ENCODE data around the gene THUMPD1.
"Not testable (repeated sequence)": the region's sequence is repeated elsewhere in the genome, so short reads cannot be mapped to it uniquely, and the experiment has no call there.

Gene THUMPD1

GRCh38 chr16:20726661-20727060 is 15.0 kb downstream of the THUMPD1 start:
- Histone ChIP-seq H3K79me2 (ENCODE audit: insufficient read depth, low read length) (no peaks in the 10 kb centered on the region), H3K9ac (ENCODE audit: low read length) (no peak overlapping the region), H3K27me3 (ENCODE audit: low read length) (no peaks in the 10 kb centered on the region), H3K27ac (ENCODE audit: low read depth, low read length) (no peak overlapping the region), H3K4me2 (ENCODE audit: low read depth, low read length, poor library complexity, severe bottlenecking) (no peak overlapping the region), H3K9me2 (replicated peaks; ENCODE audit: insufficient read depth, low read length) (no peaks in the 10 kb centered on the region), H3K36me3 (ENCODE audit: low read length) (no peaks in the 10 kb centered on the region), H3K9me3 (ENCODE audit: insufficient read depth, low read length) (no peaks in the 10 kb centered on the region), H4K20me1 (ENCODE audit: low read depth, low read length) (no peaks in the 10 kb centered on the region), H3K4me3 (ENCODE audit: insufficient read depth, low read length, poor library complexity, severe bottlenecking) (no peak overlapping the region), H2AFZ (ENCODE audit: low read depth, low read length, severe bottlenecking) (no peak overlapping the region), H3F3A (ENCODE audit: insufficient read depth) (no peaks in the 10 kb centered on the region)
- TF ChIP-seq EZH2phosphoT487 (conservative IDR thresholded peaks at IDR 0.05; ENCODE audit: low read length) (no peak), CTCF (IDR thresholded peaks at IDR 0.05; ENCODE audit: insufficient read depth, low read length, poor library complexity, severe bottlenecking) (no peak)

GRCh38 chr16:20720251-20720650 is 21.4 kb downstream of the THUMPD1 start:
- Histone ChIP-seq H3K36me3 (ENCODE audit: low read length) (no peaks in the 10 kb centered on the region), H3K4me3 (ENCODE audit: insufficient read depth, low read length, poor library complexity, severe bottlenecking) (no peak overlapping the region)

GRCh38 chr16:20717718-20718117 is 23.9 kb downstream of the THUMPD1 start:
- not testable (repeated sequence) for H3K9me2 ChIP-seq (replicated peaks; ENCODE audit: insufficient read depth, low read length); H3K9me3 ChIP-seq (ENCODE audit: insufficient read depth, low read length); H3K36me3 ChIP-seq (ENCODE audit: low read length); H3K27ac ChIP-seq (ENCODE audit: low read depth, low read length); H3K4me3 ChIP-seq (ENCODE audit: insufficient read depth, low read length, poor library complexity, severe bottlenecking); H3K9ac ChIP-seq (ENCODE audit: low read length); H3K27me3 ChIP-seq (ENCODE audit: low read length); H3K4me2 ChIP-seq (ENCODE audit: low read depth, low read length, poor library complexity, severe bottlenecking); H3F3A ChIP-seq (ENCODE audit: insufficient read depth); H4K20me1 ChIP-seq (ENCODE audit: low read depth, low read length); H2AFZ ChIP-seq (ENCODE audit: low read depth, low read length, severe bottlenecking); H3K79me2 ChIP-seq (ENCODE audit: insufficient read depth, low read length)

More at GRCh38 chr16:20720251-20720650, 21.4 kb downstream of the THUMPD1 start:
- H3K9me3 ChIP-seq (ENCODE audit: insufficient read depth, low read length), result no peaks in the 10 kb centered on the region
- no peaks in the 10 kb centered on the region for H3K9me2 ChIP-seq (replicated peaks; ENCODE audit: insufficient read depth, low read length)
- no peaks in the 10 kb centered on the region for H3K27me3 ChIP-seq (ENCODE audit: low read length)
- no peak for TF ChIP-seq EZH2phosphoT487 (conservative IDR thresholded peaks at IDR 0.05; ENCODE audit: low read length)
- no peak for TF ChIP-seq CTCF (IDR thresholded peaks at IDR 0.05; ENCODE audit: insufficient read depth, low read length, poor library complexity, severe bottlenecking)
- H3K4me2 ChIP-seq (ENCODE audit: low read depth, low read length, poor library complexity, severe bottlenecking), result no peak overlapping the region
- no peak overlapping the region for H3K27ac ChIP-seq (ENCODE audit: low read depth, low read length)
- H2AFZ ChIP-seq (ENCODE audit: low read depth, low read length, severe bottlenecking), result no peak overlapping the region
- no peaks in the 10 kb centered on the region for H3K79me2 ChIP-seq (ENCODE audit: insufficient read depth, low read length)
- no peaks in the 10 kb centered on the region for H4K20me1 ChIP-seq (ENCODE audit: low read depth, low read length)
- no peaks in the 10 kb centered on the region for H3F3A ChIP-seq (ENCODE audit: insufficient read depth)
- H3K9ac ChIP-seq (ENCODE audit: low read length), result no peak overlapping the region

GRCh38 chr16:20711277-20711911 is 30.2 kb downstream of the THUMPD1 start:
- no peaks in the 10 kb centered on the region for H3K9me3 ChIP-seq (ENCODE audit: insufficient read depth, low read length)
- no peak for TF ChIP-seq CTCF (IDR thresholded peaks at IDR 0.05; ENCODE audit: insufficient read depth, low read length, poor library complexity, severe bottlenecking)
- no peak for TF ChIP-seq EZH2phosphoT487 (conservative IDR thresholded peaks at IDR 0.05; ENCODE audit: low read length)
- H3K79me2 ChIP-seq (ENCODE audit: insufficient read depth, low read length), result no peaks in the 10 kb centered on the region
- no peak overlapping the region for H3K9ac ChIP-seq (ENCODE audit: low read length)
- no peaks in the 10 kb centered on the region for H3K27me3 ChIP-seq (ENCODE audit: low read length)
- H2AFZ ChIP-seq (ENCODE audit: low read depth, low read length, severe bottlenecking), result no peak overlapping the region
- no peaks in the 10 kb centered on the region for H4K20me1 ChIP-seq (ENCODE audit: low read depth, low read length)
- H3K4me3 ChIP-seq (ENCODE audit: insufficient read depth, low read length, poor library complexity, severe bottlenecking), result no peak overlapping the region
- no peaks in the 10 kb centered on the region for H3K9me2 ChIP-seq (replicated peaks; ENCODE audit: insufficient read depth, low read length)
- H3K27ac ChIP-seq (ENCODE audit: low read depth, low read length), result no peak overlapping the region
- no peaks in the 10 kb centered on the region for H3F3A ChIP-seq (ENCODE audit: insufficient read depth)
- no peak overlapping the region for H3K4me2 ChIP-seq (ENCODE audit: low read depth, low read length, poor library complexity, severe bottlenecking)
- no peaks in the 10 kb centered on the region for H3K36me3 ChIP-seq (ENCODE audit: low read length)

Data from SU-DHL-6 (cell line).